Uterus (tissue), 4 donors: ENCODE data around the gene DUOX2. TPM values are rescaled to one million over a fixed set of nuclear protein-coding genes. Genes with fewer than 3 reads are reported as not detected.

Experiments
- DNase-seq, 2 donors: peaks; one replicate each; pipeline ENCODE4 v3.0.0-alpha.2; 2019 to 2020
- H3K27ac ChIP-seq, 2 donors: fragments of 200-600 bp; sonication (generic); 1 replicate in 1 of 2; 2 replicates in 1 of 2; pipeline ENCODE4 v1.5.1; 2016 to 2018
- H3K27me3 ChIP-seq, 2 donors: fragments of 200-600 bp; sonication (generic); one replicate each; pipeline ENCODE4 v1.5.1; 2018 to 2019; ENCODE audit warnings: control low read depth in 1 of 2
- H3K36me3 ChIP-seq, 2 donors: fragments of 200-600 bp; sonication (generic); one replicate each; pipeline ENCODE4 v1.5.1; 2019; ENCODE audit warnings: control low read depth in 1 of 2
- H3K4me1 ChIP-seq, 2 donors: fragments of 200-600 bp; sonication (generic); one replicate each; pipeline ENCODE4 v1.5.1; 2018 to 2019; ENCODE audit warnings: control low read depth in 1 of 2
- H3K4me3 ChIP-seq, 2 donors: fragments of 200-600 bp; sonication (generic); 1 replicate in 1 of 2; 2 replicates in 1 of 2; pipeline ENCODE4 v1.5.1; 2018 to 2019; ENCODE audit warnings: mild to moderate bottlenecking in 1 of 2
- H3K9me3 ChIP-seq, 2 donors: fragments of 200-600 bp; sonication (generic); one replicate each; pipeline ENCODE4 v1.5.1; 2019; ENCODE audit warnings: control low read depth in 1 of 2
- POLR2A ChIP-seq, 2 donors: fragments of 450-650 bp; IDR thresholded peaks; one replicate each; pipeline ENCODE4 v1.6.1; 2016; ENCODE audit warnings: antibody characterized with exemption in 2 of 2, mild to moderate bottlenecking in 1 of 2, moderate library complexity in 1 of 2
- intact Hi-C: fragments of 100-400 bp; cut with DNase I; formaldehyde crosslinking; loops from one replicate; pipeline ENCODE4 v1.15.1; 2023; ENCODE audit warnings: low total_unique reads
- total RNA-seq, 4 donors: library from RNA; depleted of rRNA in 3 of 4; stranded (reverse); fragments of >200 nt in 3 of 4; gene quantifications; one replicate each; pipeline versions ENCODE4 v1.1.0 to v1.2.4, GENCODE V29; 2014 to 2023
- TF ChIP-seq, protein P1 (sequence below), 4 experiments: fragments of 200-600 bp in 2 of 4; fragments of 450-650 bp in 2 of 4; sonication (generic) in 2 of 4; IDR thresholded peaks; one replicate each; pipeline ENCODE4 v1.5.1; 2016 to 2019; ENCODE audit warnings: antibody characterized with exemption in 4 of 4, mild to moderate bottlenecking in 2 of 4, moderate library complexity in 1 of 4
- donor health status: DM: yes; HTN: yes; CAD: no.

The DUOX2 gene
- total RNA-seq, 4 donors from 2014 or later: under 0.01 to 0.70 (median under 0.01) TPM; not detected in 1

DNA sequence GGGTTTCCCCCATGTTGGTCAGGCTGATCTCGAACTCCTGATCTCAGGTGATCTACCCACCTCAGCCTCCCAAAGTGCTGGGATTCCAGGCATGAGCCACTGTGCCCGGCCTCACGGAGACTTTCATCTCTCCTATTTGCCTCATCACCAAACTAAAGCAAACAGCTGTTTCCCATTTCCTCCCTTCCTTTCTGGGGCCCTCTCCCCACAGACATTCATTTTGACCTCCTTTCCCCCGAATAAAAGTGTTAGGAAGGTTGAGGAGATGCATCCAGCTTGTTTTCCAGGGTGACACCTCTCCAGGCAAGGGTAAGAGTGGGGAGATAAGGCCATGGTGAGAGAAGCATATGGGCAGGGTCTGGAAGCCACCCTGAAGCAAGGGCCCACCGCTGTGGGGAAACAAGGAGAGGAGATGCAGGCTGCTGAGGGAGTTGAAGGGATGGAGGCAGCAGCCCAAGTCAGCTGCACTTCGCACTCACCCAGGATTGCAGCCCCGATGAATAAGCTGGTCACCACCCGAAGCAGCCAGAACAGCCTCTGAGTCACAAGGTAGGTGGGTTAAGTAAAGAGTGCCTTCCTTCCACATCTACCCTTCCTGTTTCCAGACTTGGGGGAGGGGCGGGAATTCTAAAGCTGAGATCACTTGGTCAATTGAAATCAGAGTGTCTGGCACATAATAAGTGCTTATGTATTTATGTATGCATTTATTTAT, 7.9 kb upstream of the DUOX2 start:
- Histone ChIP-seq H3K4me3 (no peak overlapping the region), H3K4me1 (peaks cover 0 to 4% of the 10 kb centered on the region in 2 donors), H3K9me3 (no peaks in the 10 kb centered on the region), H3K36me3 (no peaks in the 10 kb centered on the region), H3K27ac (no peak overlapping the region), H3K27me3 (peaks cover 6 to 8% of the 10 kb centered on the region in 2 donors)
- DNase-seq: no peak
- intact Hi-C loops: no loop called here
- TF ChIP-seq, protein P1, sequence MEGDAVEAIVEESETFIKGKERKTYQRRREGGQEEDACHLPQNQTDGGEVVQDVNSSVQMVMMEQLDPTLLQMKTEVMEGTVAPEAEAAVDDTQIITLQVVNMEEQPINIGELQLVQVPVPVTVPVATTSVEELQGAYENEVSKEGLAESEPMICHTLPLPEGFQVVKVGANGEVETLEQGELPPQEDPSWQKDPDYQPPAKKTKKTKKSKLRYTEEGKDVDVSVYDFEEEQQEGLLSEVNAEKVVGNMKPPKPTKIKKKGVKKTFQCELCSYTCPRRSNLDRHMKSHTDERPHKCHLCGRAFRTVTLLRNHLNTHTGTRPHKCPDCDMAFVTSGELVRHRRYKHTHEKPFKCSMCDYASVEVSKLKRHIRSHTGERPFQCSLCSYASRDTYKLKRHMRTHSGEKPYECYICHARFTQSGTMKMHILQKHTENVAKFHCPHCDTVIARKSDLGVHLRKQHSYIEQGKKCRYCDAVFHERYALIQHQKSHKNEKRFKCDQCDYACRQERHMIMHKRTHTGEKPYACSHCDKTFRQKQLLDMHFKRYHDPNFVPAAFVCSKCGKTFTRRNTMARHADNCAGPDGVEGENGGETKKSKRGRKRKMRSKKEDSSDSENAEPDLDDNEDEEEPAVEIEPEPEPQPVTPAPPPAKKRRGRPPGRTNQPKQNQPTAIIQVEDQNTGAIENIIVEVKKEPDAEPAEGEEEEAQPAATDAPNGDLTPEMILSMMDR (IDR thresholded peaks at IDR 0.05): no peak
- no peak for TF ChIP-seq POLR2A (IDR thresholded peaks at IDR 0.05)

DNA sequence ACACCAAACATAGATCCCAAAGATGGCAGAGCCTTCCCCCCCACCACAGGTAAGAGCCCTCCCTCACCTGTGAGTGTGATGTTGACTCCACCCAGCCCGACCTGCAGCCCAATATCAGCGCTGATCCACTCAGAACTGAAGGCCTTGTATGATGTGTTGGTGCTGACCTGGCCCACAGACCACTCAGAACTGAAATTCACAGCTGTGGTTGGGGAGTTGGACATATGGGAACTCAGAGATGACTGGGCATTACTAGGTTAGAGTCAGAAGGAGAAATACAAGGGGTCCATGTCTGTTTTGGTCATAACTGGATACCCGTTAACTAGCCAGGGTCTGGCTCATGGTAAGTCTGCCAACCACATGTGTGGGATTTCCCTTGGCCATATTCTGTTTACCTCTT, 7.0 kb upstream of the DUOX2 start:
- no peak for TF ChIP-seq POLR2A (IDR thresholded peaks at IDR 0.05)
- TF ChIP-seq, protein P1 (IDR thresholded peaks at IDR 0.05): no peak

DNA sequence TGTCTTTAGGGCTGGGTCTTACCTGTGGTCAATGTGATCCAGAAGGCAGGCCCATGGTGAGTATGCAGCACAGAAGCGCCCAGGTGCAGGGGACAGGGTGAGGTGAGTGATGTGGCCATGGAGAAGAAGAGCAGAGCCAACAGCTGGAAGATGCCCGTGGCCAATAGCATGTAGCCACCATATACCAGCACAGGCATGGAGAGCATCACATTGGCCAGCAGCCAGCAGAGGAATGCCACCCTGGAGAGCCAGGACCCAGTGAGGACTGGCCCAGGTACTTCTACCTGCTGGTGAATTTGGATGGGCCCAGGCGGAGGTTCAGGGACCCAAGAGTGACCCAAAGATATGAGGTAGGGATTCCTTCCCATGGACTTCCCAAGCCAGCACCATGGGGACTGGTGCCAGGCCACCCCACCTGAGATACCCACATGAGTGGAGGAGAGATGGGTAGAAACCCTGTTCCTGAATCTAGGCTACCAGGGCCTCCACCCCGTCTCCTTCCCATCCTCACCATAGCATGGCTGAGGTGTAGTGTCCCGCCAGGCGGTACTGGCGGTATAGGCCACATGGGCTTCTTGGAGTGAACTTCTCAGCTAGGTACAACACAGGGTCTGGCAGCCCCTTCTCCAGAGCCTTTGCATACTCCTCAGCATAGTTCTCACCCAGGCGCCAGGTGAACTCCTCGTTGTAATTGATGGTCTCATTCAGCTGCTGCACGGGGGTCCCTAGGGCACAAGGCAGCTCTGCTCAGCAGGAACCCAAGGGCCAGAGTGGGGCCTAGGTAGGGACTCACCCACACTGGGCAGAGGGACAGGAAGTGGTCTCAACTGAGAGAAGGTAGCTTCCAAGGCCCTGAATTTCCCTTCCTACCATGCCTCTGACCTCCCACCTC, 6.4 kb upstream of the DUOX2 start:
- no peak overlapping the region for H3K4me3 ChIP-seq
- intact Hi-C loops: no loop called here
- no peak overlapping the region for H3K27ac ChIP-seq
- peaks cover 10 to 21% of the 10 kb centered on the region in 2 donors for H3K27me3 ChIP-seq
- no peaks in the 10 kb centered on the region for H3K9me3 ChIP-seq
- TF ChIP-seq POLR2A (IDR thresholded peaks at IDR 0.05): no peak
- peaks cover 0 to 5% of the 10 kb centered on the region in 2 donors for H3K4me1 ChIP-seq
- no peaks in the 10 kb centered on the region for H3K36me3 ChIP-seq
- no peak for DNase-seq

More for the DNA sequence above, 7.0 kb upstream of the DUOX2 start:
- Histone ChIP-seq H3K27me3 (peaks cover 10 to 14% of the 10 kb centered on the region in 2 donors), H3K36me3 (no peaks in the 10 kb centered on the region), H3K4me1 (peaks cover 0 to 5% of the 10 kb centered on the region in 2 donors), H3K27ac (no peak overlapping the region), H3K4me3 (no peak overlapping the region), H3K9me3 (no peaks in the 10 kb centered on the region)
- intact Hi-C loops: no loop called here
- no peak for DNase-seq

DNA sequence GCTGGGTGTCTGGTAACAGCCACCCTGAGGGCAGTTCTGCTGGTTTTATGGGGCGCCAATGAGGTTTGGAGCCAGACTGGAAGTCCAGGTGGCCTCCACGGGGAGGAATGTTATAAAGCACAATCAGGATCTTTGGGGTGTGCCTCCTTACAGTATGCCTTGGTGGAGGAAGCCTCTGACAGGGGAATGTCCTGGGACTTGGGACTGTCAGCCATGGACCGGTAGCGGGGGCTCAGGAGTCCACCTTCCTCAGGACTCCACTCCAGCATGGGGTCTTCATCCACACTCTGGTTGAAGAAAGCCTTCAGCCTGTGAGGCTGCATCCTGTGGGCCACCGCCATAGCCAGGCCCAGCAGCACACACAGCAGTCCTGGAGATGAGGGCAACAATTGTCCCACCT, 5.0 kb upstream of the DUOX2 start:
- no peak for TF ChIP-seq POLR2A (IDR thresholded peaks at IDR 0.05)
- TF ChIP-seq, protein P1 (IDR thresholded peaks at IDR 0.05): no peak
- Histone ChIP-seq H3K27me3 (peaks cover 10 to 32% of the 10 kb centered on the region in 2 donors), H3K36me3 (no peaks in the 10 kb centered on the region), H3K9me3 (no peaks in the 10 kb centered on the region), H3K27ac (no peak overlapping the region), H3K4me1 (peaks cover 0 to 11% of the 10 kb centered on the region in 2 donors), H3K4me3 (no peak overlapping the region)
- intact Hi-C loops: no loop called here
- DNase-seq: no peak

DNA sequence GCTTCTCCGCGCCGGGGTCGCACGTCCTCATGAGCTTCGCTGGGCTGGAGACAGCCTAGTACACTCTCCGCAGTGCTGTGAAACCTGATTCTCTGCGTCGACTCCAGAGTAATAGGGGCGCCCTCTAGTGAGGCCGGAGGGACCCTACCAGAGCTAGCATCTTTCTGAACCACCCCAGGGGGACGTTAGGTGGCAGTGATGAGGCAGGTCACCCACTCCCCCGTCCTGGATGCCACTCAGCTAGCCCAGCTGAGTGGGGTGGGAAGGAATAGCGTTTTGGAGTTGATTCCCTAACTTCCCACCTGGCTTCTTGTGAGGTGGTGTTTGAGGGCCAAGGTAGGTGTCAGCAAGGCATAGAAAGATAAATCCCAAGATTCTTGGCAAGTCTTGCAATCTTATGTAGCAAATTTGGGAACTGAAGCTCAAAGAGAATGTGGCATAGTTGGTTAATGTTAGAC, 4.2 kb upstream of the DUOX2 start:
- Histone ChIP-seq H3K27ac (no peak overlapping the region), H3K9me3 (no peaks in the 10 kb centered on the region), H3K36me3 (no peaks in the 10 kb centered on the region), H3K4me1 (peaks cover 0 to 12% of the 10 kb centered on the region in 2 donors), H3K27me3 (peaks cover 10 to 32% of the 10 kb centered on the region in 2 donors), H3K4me3 (no peak overlapping the region)
- intact Hi-C loops: no loop called here
- DNase-seq: peak; percentile 77 to 82
- TF ChIP-seq, protein P1 (IDR thresholded peaks at IDR 0.05): peak; percentile 84 to 94 (median 88)
- no peak for TF ChIP-seq POLR2A (IDR thresholded peaks at IDR 0.05)
